K562 (cell line): ENCODE measurements around the gene TMEM117. TPM values are rescaled to one million over a fixed set of nuclear protein-coding genes. Genes with fewer than 3 reads are reported as not detected.

ENCODE experiments used
- ATAC-seq: fragments of 200-7000 bp; cut with Tn5 transposase; 3 replicates; pipeline ENCODE4 v1.9.1; 2020; ENCODE audit warnings: moderate library complexity
- BruUV-seq: library from RNA; stranded (reverse); fragments of 400-500 nt; replicated peaks from 2 replicates; lab custom pipeline; 2021; lab: Mats Ljungman, UMichigan
- CTCF ChIA-PET: fragments of 300-600 bp; formaldehyde crosslinking; extraction: SDS; loops from one replicate; lab custom pipeline; 2021; ENCODE audit warnings: low intra/inter-chr PET ratio; lab: Yijun Ruan, JAX
- POLR2A ChIA-PET: fragments of 300-600, 350-650 bp; sonication (Branson Sonifier 250); formaldehyde crosslinking; extraction: SDS; loops from one replicate; lab custom pipeline; 2021; ENCODE audit warnings: antibody characterized with exemption, inconsistent platforms; lab: Yijun Ruan, JAX
- DNase-seq, 4 experiments: peaks; one replicate each; pipeline versions ENCODE4 v3.0.0 to v3.0.0-alpha.2; 2011 to 2018; ENCODE audit warnings: low spot score in 3 of 4, mixed read lengths in 3 of 4; ENCODE audit errors: extremely low read depth in 1 of 4
- FAIRE-seq: peaks from 2 replicates; lab custom pipeline; 2011; peaks lifted over from hg19 to GRCh38; lab: Jason Lieb, UNC
- H2AFZ ChIP-seq: 2 replicates; pipeline ENCODE4 v1.6.0; 2011; ENCODE audit warnings: low read depth, low read length, control low read depth, inconsistent platforms
- H3K27ac ChIP-seq: fragments of 200-600 bp; 3 replicates; pipeline ENCODE4 v1.8.0; 2011; ENCODE audit warnings: low read depth, mild to moderate bottlenecking, control low read depth, inconsistent platforms, low read length, moderate library complexity, mixed read lengths; ENCODE audit errors: extremely low read depth
- H3K27me3 ChIP-seq, 2 experiments: fragments of 300-600 bp in 1 of 2; 2 replicates in 1 of 2; 3 replicates in 1 of 2; pipeline versions ENCODE4 v1.6.0 to v1.8.0; 2011; ENCODE audit warnings: inconsistent platforms in 2 of 2, low read length in 2 of 2, mild to moderate bottlenecking in 1 of 2, mixed read lengths in 1 of 2, moderate library complexity in 1 of 2; ENCODE audit not compliant: control insufficient read depth in 2 of 2, insufficient read depth in 2 of 2
- H3K36me3 ChIP-seq: fragments of 300-600 bp; 3 replicates; pipeline ENCODE4 v1.8.0; 2011; ENCODE audit warnings: mild to moderate bottlenecking, low read length, inconsistent platforms; ENCODE audit not compliant: control insufficient read depth, insufficient read depth
- H3K4me1 ChIP-seq, 2 experiments: fragments of 200-600 bp in 1 of 2; replicated peaks in 1 of 2; 2 replicates in 1 of 2; 3 replicates in 1 of 2; pipeline versions ENCODE4 v1.5.1 to v1.8.0; 2011; ENCODE audit warnings: inconsistent platforms in 2 of 2, low read length in 2 of 2, mild to moderate bottlenecking in 1 of 2, mixed read lengths in 1 of 2, moderate library complexity in 1 of 2; ENCODE audit not compliant: control insufficient read depth in 2 of 2, insufficient read depth in 2 of 2
- H3K4me2 ChIP-seq: 2 replicates; pipeline ENCODE4 v1.6.1; 2011; ENCODE audit warnings: low read length, control low read depth, inconsistent platforms, mixed read lengths; ENCODE audit not compliant: insufficient read depth
- H3K4me3 ChIP-seq: fragments of 200-600 bp; sonication (generic), shearing (Covaris generic); 2 replicates; pipeline ENCODE4 v1.5.1; 2016; ENCODE audit warnings: control low read depth, inconsistent platforms
- H3K79me2 ChIP-seq: fragments of 200-600 bp; 3 replicates; pipeline ENCODE4 v1.8.0; 2011; ENCODE audit warnings: low read length, inconsistent platforms; ENCODE audit not compliant: control insufficient read depth, insufficient read depth
- H3K9ac ChIP-seq, 2 experiments: 2 replicates each; pipeline versions ENCODE4 v1.6.0 to v1.6.1; 2011; ENCODE audit warnings: low read depth in 2 of 2, low read length in 2 of 2, control low read depth in 1 of 2, inconsistent platforms in 1 of 2, mild to moderate bottlenecking in 1 of 2, mixed read lengths in 1 of 2; ENCODE audit not compliant: insufficient read depth in 1 of 2
- H3K9me1 ChIP-seq: one replicate; pipeline ENCODE4 v1.6.0; 2011; ENCODE audit warnings: inconsistent platforms, mild to moderate bottlenecking, low read length, moderate library complexity; ENCODE audit not compliant: control insufficient read depth, insufficient read depth
- H3K9me3 ChIP-seq: replicated peaks from 2 replicates; pipeline ENCODE4 v1.5.1; 2011; ENCODE audit warnings: low read depth, low read length, inconsistent platforms; ENCODE audit not compliant: control insufficient read depth, insufficient read depth
- H4K20me1 ChIP-seq: replicated peaks from 2 replicates; pipeline ENCODE4 v1.6.1; 2011; ENCODE audit warnings: low read length, inconsistent platforms, mixed read lengths; ENCODE audit not compliant: control insufficient read depth, insufficient read depth
- GTF2E2 ChIP-seq: fragments of 200-800 bp; sonication (Bioruptor generic); IDR thresholded peaks from 2 replicates; pipeline ENCODE4 v1.6.1; 2016; ENCODE audit warnings: missing genetic modification characterization, missing compliant biosample characterization
- HNRNPLL ChIP-seq: fragments of 200-400 bp; formaldehyde crosslinking; IDR thresholded peaks from 2 replicates; pipeline ENCODE4 v1.6.1; 2017; ENCODE audit warnings: low read length, low read depth, mild to moderate bottlenecking; ENCODE audit not compliant: poor library complexity, severe bottlenecking
- MXD1 ChIP-seq: fragments of 250-450 bp; sonication (Bioruptor Pico); IDR thresholded peaks from 2 replicates; pipeline ENCODE4 v1.8.0; 2021; ENCODE audit warnings: borderline replicate concordance, mild to moderate bottlenecking, moderate library complexity; ENCODE audit not compliant: poor library complexity, severe bottlenecking
- NFRKB ChIP-seq: fragments of 450-650 bp; IDR thresholded peaks from 2 replicates; pipeline ENCODE4 v1.6.1; 2016; ENCODE audit warnings: low read depth
- NUFIP1 ChIP-seq: fragments of 450-650 bp; IDR thresholded peaks from 2 replicates; pipeline ENCODE4 v1.6.1; 2018; ENCODE audit not compliant: partially characterized antibody
- PHB ChIP-seq: fragments of 250-450 bp; sonication (Bioruptor Pico); IDR thresholded peaks from 2 replicates; pipeline ENCODE4 v1.5.0; 2021
- ZC3H11A ChIP-seq: IDR thresholded peaks from 2 replicates; pipeline ENCODE4 v1.6.1; 2012; ENCODE audit warnings: low read depth, low read length, improper control_type of control experiment
- ZKSCAN1 ChIP-seq: fragments of 150-350 bp; IDR thresholded peaks from 2 replicates; pipeline ENCODE4 v1.6.1; 2016; ENCODE audit warnings: low read depth, low read length
- ZNF224 ChIP-seq: sonication (generic); formaldehyde crosslinking; IDR thresholded peaks from 2 replicates; pipeline ENCODE4 v1.8.0; 2022; ENCODE audit warnings: mild to moderate bottlenecking, missing genetic modification reagents
- ZNF311 ChIP-seq: fragments of 250-450 bp; sonication (Bioruptor Pico); IDR thresholded peaks from 2 replicates; pipeline ENCODE4 v1.4.0; 2020; ENCODE audit warnings: mild to moderate bottlenecking, moderate library complexity
- ZNF436 ChIP-seq: fragments of 250-450, 450-650 bp; sonication (Bioruptor Pico); formaldehyde crosslinking; IDR thresholded peaks from 2 replicates; pipeline ENCODE4 v1.7.0; 2020; ENCODE audit warnings: mild to moderate bottlenecking
- WGBS: fragments of 100-300 bp; shearing (Covaris generic); methylation state at CpG from one replicate; pipeline ENCODE4 v1.1.6; 2016; ENCODE audit warnings: low coverage, mixed read lengths; ENCODE audit not compliant: insufficient coverage; ENCODE audit errors: missing lambda C conversion rate; 5-methylcytosine and 5-hydroxymethylcytosine counted together
- in situ Hi-C: fragments of 300-500 bp; cut with MboI; formaldehyde crosslinking; loops from 4 replicates; pipeline ENCODE4 v1.15.0; 2018; ENCODE audit warnings: inconsistent platforms, mixed read lengths
- intact Hi-C: fragments of 100-400 bp; cut with micrococcal nuclease; formaldehyde crosslinking; loops from 2 replicates; pipeline ENCODE4 v1.14.2; 2022
- polyA plus RNA-seq, 8 experiments: library from polyadenylated mRNA; depleted of rRNA in 4 of 8; stranded (reverse) in 5 of 8; unstranded in 3 of 8; fragments of >200 nt; fragmentation: Nextera tagmentation in 2 of 8; fragmentation: Illumina TruSeq in 1 of 8; extraction: Ambion mirVana in 2 of 8; extraction: Trizol in 1 of 8; gene quantifications; 2 replicates each; pipeline versions ENCODE4 v1.2.1 to v1.2.3, GENCODE V29; 2011 to 2014; ENCODE audit warnings: inconsistent platforms in 1 of 8, missing spikeins in 1 of 8
- total RNA-seq, 7 experiments: library from RNA; depleted of rRNA in 6 of 7; stranded (reverse); fragments of >200 nt in 6 of 7; fragmentation: Illumina TruSeq in 2 of 7; extraction: Trizol in 2 of 7; gene quantifications; 2 replicates each; pipeline versions ENCODE4 v1.2.1 to v1.2.3, GENCODE V29; 2011 to 2021; ENCODE audit warnings: low replicate concordance in 1 of 7
- TF ChIP-seq, protein P1 (sequence below): fragments of 150-350 bp; IDR thresholded peaks from 2 replicates; pipeline ENCODE4 v1.6.1; 2014; ENCODE audit warnings: low read depth, mild to moderate bottlenecking, low read length, borderline replicate concordance

The TMEM117 gene
- total and polyA plus RNA-seq, 9 of the 15 experiments (the other 6 are each of a cell fraction or from before 2014, with no cell fraction given): 0.31 to 2.8 (median 1.0) TPM

DNA sequence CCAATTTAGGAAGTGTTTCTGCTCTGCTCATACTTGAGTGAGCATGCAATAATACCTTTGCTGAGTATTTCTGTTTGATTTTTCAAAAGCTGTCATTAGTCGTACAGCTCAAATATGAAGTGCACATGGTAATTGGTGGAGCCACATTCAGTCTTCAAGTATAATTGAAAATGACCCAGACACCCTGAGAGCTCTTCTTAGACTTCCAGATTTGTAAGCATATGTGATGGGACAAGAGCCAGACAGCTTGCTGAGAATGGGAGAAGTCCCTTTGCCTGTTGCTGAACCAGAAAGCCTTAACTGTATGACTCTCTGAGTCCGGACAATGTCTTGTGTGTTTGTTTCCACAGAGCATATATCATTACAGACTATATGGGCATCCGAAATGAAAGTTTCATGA, 307.3 kb downstream of the TMEM117 start:
- no peaks in the 10 kb centered on the region for H3K36me3 ChIP-seq
- H3K9me3 ChIP-seq: no peaks in the 10 kb centered on the region; the same call in 1 of the 2 replicates
- 0% methylated on average over 3 of the region's 3 CpGs for WGBS
- no peak overlapping the region for H2AFZ ChIP-seq
- no peak overlapping the region for H3K4me3 ChIP-seq
- no peaks in the 10 kb centered on the region for H3K9me1 ChIP-seq
- H4K20me1 ChIP-seq: no peaks in the 10 kb centered on the region
- ChIA-PET CTCF (no interaction called here), POLR2A (no interaction called here)
- H3K79me2 ChIP-seq: no peaks in the 10 kb centered on the region
- BruUV-seq: no TSS peak
- H3K4me1 ChIP-seq: no peaks in the 10 kb centered on the region
- H3K9ac ChIP-seq: no peak overlapping the region
- in situ Hi-C loops: no loop called here
- no peak for TF ChIP-seq ZNF311
- TF ChIP-seq NUFIP1: no peak
- no peak for TF ChIP-seq ZNF224 (CRISPR knock-in tag)
- TF ChIP-seq NFRKB: no peak
- TF ChIP-seq ZNF436: no peak
- H3K27me3 ChIP-seq: no peaks in the 10 kb centered on the region
- DNase-seq (no peak), FAIRE-seq (no peak), ATAC-seq (no peak)
- intact Hi-C loops: no loop called here
- H3K4me2 ChIP-seq: no peak overlapping the region
- no peak overlapping the region for H3K27ac ChIP-seq

- Histone ChIP-seq H3K27ac (no peak overlapping the region), H3K27me3 (no peaks in the 10 kb centered on the region), H3K4me2 (no peak overlapping the region), H3K9me3 (no peaks in the 10 kb centered on the region; the same call in 1 of the 2 replicates), H3K36me3 (no peaks in the 10 kb centered on the region), H2AFZ (no peak overlapping the region), H3K79me2 (no peaks in the 10 kb centered on the region), H3K9me1 (no peaks in the 10 kb centered on the region), H4K20me1 (no peaks in the 10 kb centered on the region), H3K4me3 (no peak overlapping the region), H3K9ac (no peak overlapping the region), H3K4me1 (no peaks in the 10 kb centered on the region)
- ChIA-PET CTCF (no interaction called here), POLR2A (no interaction called here)
- 0% methylated on average over 2 of the region's 2 CpGs for WGBS
- BruUV-seq: no TSS peak
- no peak for FAIRE-seq
- DNase-seq: no peak
- intact Hi-C loops: no loop called here
- in situ Hi-C loops: no loop called here
- no peak for ATAC-seq
- TF ChIP-seq HNRNPLL (no peak), ZKSCAN1 (no peak), GTF2E2 (tag) (no peak), PHB (no peak), ZC3H11A (no peak), MXD1 (CRISPR knock-in tag) (no peak)
- TF ChIP-seq, protein P1, sequence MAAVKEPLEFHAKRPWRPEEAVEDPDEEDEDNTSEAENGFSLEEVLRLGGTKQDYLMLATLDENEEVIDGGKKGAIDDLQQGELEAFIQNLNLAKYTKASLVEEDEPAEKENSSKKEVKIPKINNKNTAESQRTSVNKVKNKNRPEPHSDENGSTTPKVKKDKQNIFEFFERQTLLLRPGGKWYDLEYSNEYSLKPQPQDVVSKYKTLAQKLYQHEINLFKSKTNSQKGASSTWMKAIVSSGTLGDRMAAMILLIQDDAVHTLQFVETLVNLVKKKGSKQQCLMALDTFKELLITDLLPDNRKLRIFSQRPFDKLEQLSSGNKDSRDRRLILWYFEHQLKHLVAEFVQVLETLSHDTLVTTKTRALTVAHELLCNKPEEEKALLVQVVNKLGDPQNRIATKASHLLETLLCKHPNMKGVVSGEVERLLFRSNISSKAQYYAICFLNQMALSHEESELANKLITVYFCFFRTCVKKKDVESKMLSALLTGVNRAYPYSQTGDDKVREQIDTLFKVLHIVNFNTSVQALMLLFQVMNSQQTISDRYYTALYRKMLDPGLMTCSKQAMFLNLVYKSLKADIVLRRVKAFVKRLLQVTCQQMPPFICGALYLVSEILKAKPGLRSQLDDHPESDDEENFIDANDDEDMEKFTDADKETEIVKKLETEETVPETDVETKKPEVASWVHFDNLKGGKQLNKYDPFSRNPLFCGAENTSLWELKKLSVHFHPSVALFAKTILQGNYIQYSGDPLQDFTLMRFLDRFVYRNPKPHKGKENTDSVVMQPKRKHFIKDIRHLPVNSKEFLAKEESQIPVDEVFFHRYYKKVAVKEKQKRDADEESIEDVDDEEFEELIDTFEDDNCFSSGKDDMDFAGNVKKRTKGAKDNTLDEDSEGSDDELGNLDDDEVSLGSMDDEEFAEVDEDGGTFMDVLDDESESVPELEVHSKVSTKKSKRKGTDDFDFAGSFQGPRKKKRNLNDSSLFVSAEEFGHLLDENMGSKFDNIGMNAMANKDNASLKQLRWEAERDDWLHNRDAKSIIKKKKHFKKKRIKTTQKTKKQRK: no peak
Observed at GRCh38 chr12:44148936-44149335, 313.1 kb downstream of the TMEM117 start.
